Naive thymus-derived CD8-positive, alpha-beta T cell (primary cell): ENCODE results near the gene NPTN. TPM values are rescaled to one million over a fixed set of nuclear protein-coding genes. Genes with fewer than 3 reads are reported as not detected.

Source experiments
- ATAC-seq, 2 donors: fragments of 150-1000 bp; cut with Tn5 transposase in 1 of 2; sonication (Bioruptor Pico), chemical (Tn5 transposase) in 1 of 2; 1 replicate in 1 of 2; 2 replicates in 1 of 2; pipeline ENCODE4 v1.10.0; 2021; ENCODE audit warnings: mild to moderate bottlenecking in 2 of 2, moderate library complexity in 2 of 2
- POLR2A ChIA-PET: fragments of 350-600 bp; sonication (Branson Sonifier 250); formaldehyde crosslinking; loops from one replicate; lab custom pipeline; 2021; ENCODE audit warnings: antibody characterized with exemption; lab: Charles Lee
- DNase-seq, 10 donors: peaks; one replicate each; pipeline versions ENCODE4 v3.0.0 to v3.0.0-alpha.2; 2020 to 2022
- H3K27ac Mint-ChIP-seq, 10 donors: one replicate each; pipeline ENCODE4 v1.8.0; 2020 to 2022; ENCODE audit warnings: mild to moderate bottlenecking in 10 of 10, mixed read lengths in 10 of 10, moderate library complexity in 4 of 10, inconsistent platforms in 1 of 10
- H3K27me3 Mint-ChIP-seq, 5 donors: one replicate each; pipeline ENCODE4 v1.8.0; 2021 to 2022; ENCODE audit warnings: mixed read lengths in 5 of 5
- H3K36me3 Mint-ChIP-seq, 3 donors: one replicate each; pipeline ENCODE4 v1.8.0; 2020 to 2022; ENCODE audit warnings: mixed read lengths in 3 of 3, mild to moderate bottlenecking in 2 of 3, inconsistent platforms in 1 of 3
- H3K4me1 Mint-ChIP-seq, 4 donors: one replicate each; pipeline ENCODE4 v1.8.0; 2021 to 2022; ENCODE audit warnings: mixed read lengths in 4 of 4
- H3K4me3 Mint-ChIP-seq, 10 donors: one replicate each; pipeline ENCODE4 v1.8.0; 2020 to 2022; ENCODE audit warnings: mild to moderate bottlenecking in 10 of 10, mixed read lengths in 10 of 10, moderate library complexity in 6 of 10, inconsistent platforms in 1 of 10
- H3K9me3 Mint-ChIP-seq, 9 donors: one replicate each; pipeline ENCODE4 v1.8.0; 2020 to 2022; ENCODE audit warnings: mixed read lengths in 9 of 9, mild to moderate bottlenecking in 3 of 9, inconsistent platforms in 1 of 9, moderate library complexity in 1 of 9
- polyA plus RNA-seq, 3 donors: library from polyadenylated mRNA; unstranded; fragments of 300-500 nt; fragmentation: Illumina TruSeq; gene quantifications; one replicate each; pipeline ENCODE4 v1.2.3, GENCODE V29; 2021
- total RNA-seq, 8 experiments: library from RNA in 2 of 8; stranded (reverse) in 2 of 8; gene quantifications; one replicate each; pipeline ENCODE4 v1.2.3 and lab custom pipeline; 2021 to 2026

Gene NPTN
- total and polyA plus RNA-seq, 5 experiments from 2014 or later: 27.9 to 37.8 (median 36.6) TPM

- Mint-ChIP-seq H3K9me3 (no peaks in the 10 kb centered on the region), H3K27ac (no peak overlapping the region), H3K36me3 (no peaks in the 10 kb centered on the region), H3K4me3 (peak overlapping the region in 5 of 10 donors; percentile 2 to 30 (median 8)), H3K27me3 (no peaks in the 10 kb centered on the region), H3K4me1 (peaks cover 25 to 60% (median 58%) of the 10 kb centered on the region in 4 donors)
- POLR2A ChIA-PET: no interaction called here
- no peak for DNase-seq
- no peak for ATAC-seq
Observed at GRCh38 chr15:73629798-73630429, 3.3 kb downstream of the NPTN start.

- Mint-ChIP-seq H3K36me3 (no peaks in the 10 kb centered on the region), H3K4me1 (peaks cover 28 to 65% (median 62%) of the 10 kb centered on the region in 4 donors), H3K27me3 (no peaks in the 10 kb centered on the region), H3K9me3 (no peaks in the 10 kb centered on the region), H3K4me3 (peak overlapping the region in 3 of 10 donors; percentile 8 to 59 (median 15)), H3K27ac (peak overlapping the region in 1 of 10 donors; percentile 51)
- DNase-seq (no peak), ATAC-seq (no peak)
- POLR2A ChIA-PET: interaction anchor here (0.6 kb wide), 1 partner anchor 1407 kb away, joined by 4 read pairs; no protein-coding TSS in a partner anchor
Observed at GRCh38 chr15:73628976-73629797, 4.0 kb downstream of the NPTN start.

GRCh38 chr15:73628102-73628501 is 5.1 kb downstream of the NPTN start:
- POLR2A ChIA-PET: no interaction called here
- Mint-ChIP-seq H3K27ac (peak overlapping the region in 1 of 10 donors; percentile 2), H3K27me3 (no peaks in the 10 kb centered on the region), H3K4me3 (peak overlapping the region in 2 of 10 donors; percentile 3 to 10), H3K36me3 (no peaks in the 10 kb centered on the region), H3K4me1 (peaks cover 29 to 64% (median 64%) of the 10 kb centered on the region in 4 donors), H3K9me3 (no peaks in the 10 kb centered on the region)
- ATAC-seq (no peak), DNase-seq (no peak)

GRCh38 chr15:73626072-73626471 is 7.1 kb downstream of the NPTN start:
- POLR2A ChIA-PET: no interaction called here
- no peak overlapping the region for H3K4me3 Mint-ChIP-seq
- H3K36me3 Mint-ChIP-seq: no peaks in the 10 kb centered on the region
- H3K4me1 Mint-ChIP-seq: peaks cover 28 to 68% (median 61%) of the 10 kb centered on the region in 4 donors
- no peaks in the 10 kb centered on the region for H3K9me3 Mint-ChIP-seq
- no peak overlapping the region for H3K27ac Mint-ChIP-seq
- ATAC-seq: no peak
- DNase-seq: no peak
- H3K27me3 Mint-ChIP-seq: no peaks in the 10 kb centered on the region

- ATAC-seq (no peak), DNase-seq (no peak)
- Mint-ChIP-seq H3K36me3 (no peaks in the 10 kb centered on the region), H3K4me1 (peaks cover 29 to 65% (median 59%) of the 10 kb centered on the region in 4 donors), H3K27ac (no peak overlapping the region), H3K27me3 (no peaks in the 10 kb centered on the region), H3K9me3 (no peaks in the 10 kb centered on the region), H3K4me3 (no peak overlapping the region)
- POLR2A ChIA-PET: no interaction called here
Observed at GRCh38 chr15:73624530-73624929, 8.7 kb downstream of the NPTN start.

- POLR2A ChIA-PET: no interaction called here
- H3K36me3 Mint-ChIP-seq: peaks cover 0 to 6% (median 3%) of the 10 kb centered on the region in 3 donors
- H3K4me1 Mint-ChIP-seq: peaks cover 26 to 61% (median 58%) of the 10 kb centered on the region in 4 donors
- H3K27ac Mint-ChIP-seq: peak overlapping the region in 1 of 10 donors; percentile 55
- ATAC-seq (no peak), DNase-seq (no peak)
- no peaks in the 10 kb centered on the region for H3K27me3 Mint-ChIP-seq
- no peak overlapping the region for H3K4me3 Mint-ChIP-seq
- H3K9me3 Mint-ChIP-seq: no peaks in the 10 kb centered on the region
Observed at GRCh38 chr15:73621286-73621826, 11.8 kb downstream of the NPTN start.

- Mint-ChIP-seq H3K4me1 (peaks cover 31 to 71% (median 64%) of the 10 kb centered on the region in 4 donors), H3K9me3 (no peaks in the 10 kb centered on the region), H3K4me3 (no peak overlapping the region), H3K27ac (no peak overlapping the region), H3K36me3 (peaks cover 0 to 6% (median 3%) of the 10 kb centered on the region in 3 donors), H3K27me3 (no peaks in the 10 kb centered on the region)
- POLR2A ChIA-PET: no interaction called here
- ATAC-seq (no peak), DNase-seq (no peak)
Observed at GRCh38 chr15:73620078-73620477, 13.1 kb downstream of the NPTN start.

GRCh38 chr15:73617913-73618312 is 15.3 kb downstream of the NPTN start:
- POLR2A ChIA-PET: no interaction called here
- Mint-ChIP-seq H3K9me3 (no peaks in the 10 kb centered on the region), H3K4me3 (no peak overlapping the region), H3K27me3 (no peaks in the 10 kb centered on the region), H3K4me1 (peaks cover 20 to 57% (median 50%) of the 10 kb centered on the region in 4 donors), H3K36me3 (peaks cover 0 to 6% (median 3%) of the 10 kb centered on the region in 3 donors), H3K27ac (peak overlapping the region in 1 of 10 donors; percentile 78)
- DNase-seq (no peak), ATAC-seq (no peak)

- Mint-ChIP-seq H3K27me3 (no peaks in the 10 kb centered on the region), H3K9me3 (no peaks in the 10 kb centered on the region), H3K4me3 (no peak overlapping the region), H3K36me3 (peaks cover 0 to 6% (median 3%) of the 10 kb centered on the region in 3 donors), H3K27ac (peak overlapping the region in 1 of 10 donors; percentile 78), H3K4me1 (peaks cover 20 to 54% (median 49%) of the 10 kb centered on the region in 4 donors)
- DNase-seq: no peak
- no peak for ATAC-seq
- POLR2A ChIA-PET: no interaction called here
Observed at GRCh38 chr15:73617301-73617831, 15.8 kb downstream of the NPTN start.

GRCh38 chr15:73608941-73609340 is 24.2 kb downstream of the NPTN start:
- H3K36me3 Mint-ChIP-seq: peaks cover 0 to 15% (median 10%) of the 10 kb centered on the region in 3 donors

GRCh38 chr15:73608475-73608874 is 24.7 kb downstream of the NPTN start:
- POLR2A ChIA-PET: no interaction called here

More at GRCh38 chr15:73608941-73609340, 24.2 kb downstream of the NPTN start:
- Mint-ChIP-seq H3K27ac (no peak overlapping the region), H3K4me1 (peaks cover 20 to 65% (median 52%) of the 10 kb centered on the region in 4 donors), H3K27me3 (no peaks in the 10 kb centered on the region), H3K4me3 (no peak overlapping the region), H3K9me3 (peaks cover 0 to 4% (median 0%) of the 10 kb centered on the region in 9 donors)
- no peak for DNase-seq
- POLR2A ChIA-PET: no interaction called here
- no peak for ATAC-seq

GRCh38 chr15:73607843-73608242 is 25.3 kb downstream of the NPTN start:
- POLR2A ChIA-PET: no interaction called here
- Mint-ChIP-seq H3K9me3 (peaks cover 0 to 4% (median 0%) of the 10 kb centered on the region in 9 donors), H3K27me3 (no peaks in the 10 kb centered on the region), H3K4me3 (no peak overlapping the region), H3K4me1 (peaks cover 19 to 64% (median 50%) of the 10 kb centered on the region in 4 donors), H3K36me3 (peaks cover 0 to 19% (median 10%) of the 10 kb centered on the region in 3 donors), H3K27ac (no peak overlapping the region)
- DNase-seq (no peak), ATAC-seq (no peak)

More at GRCh38 chr15:73608475-73608874, 24.7 kb downstream of the NPTN start:
- H3K4me1 Mint-ChIP-seq: peaks cover 20 to 68% (median 52%) of the 10 kb centered on the region in 4 donors
- peaks cover 0 to 17% (median 10%) of the 10 kb centered on the region in 3 donors for H3K36me3 Mint-ChIP-seq
- no peak overlapping the region for H3K4me3 Mint-ChIP-seq
- H3K27ac Mint-ChIP-seq: no peak overlapping the region
- no peak for ATAC-seq
- H3K27me3 Mint-ChIP-seq: no peaks in the 10 kb centered on the region
- peaks cover 0 to 4% (median 0%) of the 10 kb centered on the region in 9 donors for H3K9me3 Mint-ChIP-seq
- no peak for DNase-seq
